ENCODE data around the gene MRPL21. TPM values are rescaled to one million over a fixed set of nuclear protein-coding genes. Genes with fewer than 3 reads are reported as not detected.

MRPL21 gene
- total and polyA plus RNA-seq, 2 of the 8 experiments (the other 6 are each of a cell fraction or from before 2014, with no cell fraction given), result 102 to 107 TPM

DNA sequence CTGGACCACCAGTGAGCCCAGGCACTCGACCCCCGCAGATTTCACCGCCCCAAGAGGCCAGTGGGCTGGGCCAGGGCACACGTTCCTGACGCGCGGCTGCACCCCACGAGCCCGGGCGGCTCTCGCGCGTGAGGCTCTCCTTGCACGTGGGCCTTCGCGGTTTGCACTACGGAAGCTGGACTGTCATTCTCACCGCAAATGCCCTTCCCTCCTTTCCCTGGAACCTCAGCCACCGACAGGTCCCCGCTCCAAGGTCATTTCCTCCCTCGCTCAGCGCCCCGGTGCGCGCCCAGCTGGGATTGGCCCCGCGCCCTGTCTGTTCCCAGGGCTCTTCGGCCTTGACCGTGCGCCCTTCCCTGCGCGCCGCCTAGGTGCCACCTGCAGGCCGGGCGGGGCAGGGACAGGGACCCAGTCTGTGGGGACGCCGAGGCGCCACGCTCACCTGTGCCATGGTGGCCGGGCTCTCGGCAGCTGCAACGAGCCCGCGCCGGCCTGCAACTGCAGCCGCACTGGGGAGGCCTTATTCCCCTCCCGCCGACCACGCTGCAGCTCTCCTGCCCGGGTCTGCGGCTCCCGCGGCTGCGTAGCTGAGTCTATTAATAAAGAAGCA lies 59.8 kb downstream of the MRPL21 start (continued):
- TF ChIP-seq, protein P1, sequence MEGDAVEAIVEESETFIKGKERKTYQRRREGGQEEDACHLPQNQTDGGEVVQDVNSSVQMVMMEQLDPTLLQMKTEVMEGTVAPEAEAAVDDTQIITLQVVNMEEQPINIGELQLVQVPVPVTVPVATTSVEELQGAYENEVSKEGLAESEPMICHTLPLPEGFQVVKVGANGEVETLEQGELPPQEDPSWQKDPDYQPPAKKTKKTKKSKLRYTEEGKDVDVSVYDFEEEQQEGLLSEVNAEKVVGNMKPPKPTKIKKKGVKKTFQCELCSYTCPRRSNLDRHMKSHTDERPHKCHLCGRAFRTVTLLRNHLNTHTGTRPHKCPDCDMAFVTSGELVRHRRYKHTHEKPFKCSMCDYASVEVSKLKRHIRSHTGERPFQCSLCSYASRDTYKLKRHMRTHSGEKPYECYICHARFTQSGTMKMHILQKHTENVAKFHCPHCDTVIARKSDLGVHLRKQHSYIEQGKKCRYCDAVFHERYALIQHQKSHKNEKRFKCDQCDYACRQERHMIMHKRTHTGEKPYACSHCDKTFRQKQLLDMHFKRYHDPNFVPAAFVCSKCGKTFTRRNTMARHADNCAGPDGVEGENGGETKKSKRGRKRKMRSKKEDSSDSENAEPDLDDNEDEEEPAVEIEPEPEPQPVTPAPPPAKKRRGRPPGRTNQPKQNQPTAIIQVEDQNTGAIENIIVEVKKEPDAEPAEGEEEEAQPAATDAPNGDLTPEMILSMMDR (IDR thresholded peaks at IDR 0.05; ENCODE audit: control extremely low read depth in 1 of 3, insufficient read depth in 1 of 3, low read depth in 1 of 3, low read length in 3 of 3), result peak; percentile 51 to 70 (median 58)
- TF ChIP-seq KDM4A (IDR thresholded peaks at IDR 0.05; ENCODE audit: low read depth, low read length, severe bottlenecking) (peak; percentile 75), KDM1A (IDR thresholded peaks at IDR 0.05; ENCODE audit: borderline replicate concordance, low read length) (peak; percentile 34; the same call in 1 of the 2 replicates), RNF2 (IDR thresholded peaks at IDR 0.05; ENCODE audit: borderline replicate concordance, low read depth, low read length, missing control alignments, poor library complexity, severe bottlenecking) (peak; percentile 71), SUZ12 (IDR thresholded peaks at IDR 0.05; ENCODE audit: low read length) (peak; percentile 59; the same call in 1 of the 2 replicates), ASH2L (IDR thresholded peaks at IDR 0.05; ENCODE audit: low read length) (peak; percentile 14), POLR2A (IDR thresholded peaks at IDR 0.05; ENCODE audit: control extremely low read depth in 1 of 2, low read depth in 2 of 2, low read length in 2 of 2) (no peak)
- TF ChIP-seq, protein P2, sequence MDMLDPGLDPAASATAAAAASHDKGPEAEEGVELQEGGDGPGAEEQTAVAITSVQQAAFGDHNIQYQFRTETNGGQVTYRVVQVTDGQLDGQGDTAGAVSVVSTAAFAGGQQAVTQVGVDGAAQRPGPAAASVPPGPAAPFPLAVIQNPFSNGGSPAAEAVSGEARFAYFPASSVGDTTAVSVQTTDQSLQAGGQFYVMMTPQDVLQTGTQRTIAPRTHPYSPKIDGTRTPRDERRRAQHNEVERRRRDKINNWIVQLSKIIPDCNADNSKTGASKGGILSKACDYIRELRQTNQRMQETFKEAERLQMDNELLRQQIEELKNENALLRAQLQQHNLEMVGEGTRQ (IDR thresholded peaks at IDR 0.05; ENCODE audit: low read length), result no peak
